HG03095 (cell line): Measurements from ENCODE around the gene RBM14.
"Not testable (repeated sequence)": the region's sequence is repeated elsewhere in the genome, so short reads cannot be mapped to it uniquely, and the experiment has no call there.

Source experiments
- ATAC-seq: cut with Tn5 transposase; IDR thresholded peaks from one replicate; pipeline ENCODE4 v1.9.1; 2021; ENCODE audit warnings: moderate library complexity; ENCODE audit not compliant: unreplicated experiment

RBM14 gene

DNA sequence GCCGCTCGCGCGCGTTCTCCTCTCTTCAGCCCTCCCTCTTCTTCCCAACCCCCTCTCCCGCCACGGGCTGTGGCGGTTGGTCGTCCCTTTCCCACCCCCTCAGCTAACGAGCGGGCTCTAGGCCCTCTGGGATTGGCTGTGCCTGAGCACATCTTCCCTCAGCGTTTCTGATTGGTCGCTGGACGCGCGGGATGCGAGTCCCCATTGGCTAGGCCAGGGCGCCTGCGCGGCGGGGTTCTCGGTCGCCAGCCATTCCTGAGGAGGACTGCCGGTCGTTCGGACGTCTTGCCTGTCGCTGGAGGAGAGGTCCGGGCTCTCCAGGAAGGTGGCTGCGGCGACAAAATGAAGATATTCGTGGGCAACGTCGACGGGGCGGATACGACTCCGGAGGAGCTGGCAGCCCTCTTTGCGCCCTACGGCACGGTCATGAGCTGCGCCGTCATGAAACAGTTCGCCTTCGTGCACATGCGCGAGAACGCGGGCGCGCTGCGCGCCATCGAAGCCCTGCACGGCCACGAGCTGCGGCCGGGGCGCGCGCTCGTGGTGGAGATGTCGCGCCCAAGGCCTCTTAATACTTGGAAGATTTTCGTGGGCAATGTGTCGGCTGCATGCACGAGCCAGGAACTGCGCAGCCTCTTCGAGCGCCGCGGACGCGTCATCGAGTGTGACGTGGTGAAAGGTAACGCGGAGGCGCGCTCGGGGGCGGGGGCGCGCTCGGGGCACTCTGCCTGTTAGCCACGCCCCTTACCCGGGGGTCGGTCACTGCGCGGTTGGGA is at the start of gene RBM14:
Gene RBM14 (plus strand): TSS at position 252 of the 776 bp plus-strand sequence. CDS start 91 bp downstream, at position 343.
- peak; percentile 78 for ATAC-seq

DNA sequence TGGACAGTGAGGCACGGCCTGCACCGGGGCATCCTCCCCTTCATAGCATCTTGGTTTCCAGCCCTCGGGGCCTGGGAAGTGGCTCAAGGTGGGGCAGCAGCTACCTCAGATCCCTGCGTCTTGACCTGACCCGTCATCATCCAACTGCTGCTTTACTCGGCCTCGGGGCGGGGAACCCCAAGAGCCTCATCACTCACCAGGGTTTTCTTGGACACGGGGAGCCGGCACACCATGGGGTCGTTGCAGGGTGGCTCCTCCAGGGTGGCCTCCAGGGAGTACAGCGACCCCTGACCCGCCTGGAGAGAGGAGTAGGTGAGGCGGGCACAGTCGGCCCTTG is 48.7 kb upstream of the RBM14 start:
- ATAC-seq, result no peak

DNA sequence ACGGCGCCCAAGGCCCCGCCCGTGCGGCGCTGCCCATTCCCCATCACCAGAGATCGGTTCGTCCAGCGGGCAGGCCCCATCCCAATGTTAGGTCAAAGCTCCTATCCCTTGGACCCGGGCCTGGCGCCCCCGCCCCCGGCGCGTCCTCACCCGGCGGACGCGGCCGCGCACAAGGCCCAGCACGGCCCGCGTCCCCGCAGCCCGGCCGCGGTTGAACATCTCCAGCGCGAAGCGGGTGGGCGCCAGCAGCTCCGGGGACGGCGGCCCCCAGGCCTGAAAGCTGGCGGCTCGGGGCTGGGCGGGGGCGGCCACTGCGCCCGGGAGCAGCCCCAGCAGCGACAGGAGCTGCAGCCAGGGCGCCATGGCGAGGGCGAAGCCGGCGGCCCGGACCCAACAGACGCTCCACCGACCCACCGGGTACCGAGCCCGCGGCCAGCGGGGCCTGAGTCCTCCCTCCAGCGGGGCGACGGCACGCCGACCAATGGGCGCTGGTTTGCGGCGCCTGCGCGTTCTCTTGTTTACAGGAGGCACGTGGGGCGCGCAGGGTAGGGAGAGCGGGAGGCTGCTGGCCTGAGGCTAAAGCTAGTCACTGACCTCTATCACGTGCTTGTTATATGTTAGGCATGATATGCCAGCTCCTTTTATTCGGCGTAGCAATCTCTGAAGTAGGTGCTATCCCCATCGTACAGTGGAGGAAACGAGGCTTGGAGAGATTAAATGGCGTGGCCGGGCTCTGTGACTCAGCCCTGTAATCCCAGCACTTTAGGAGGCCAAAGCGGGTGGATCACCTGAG is 48.1 kb upstream of the RBM14 start, which contains the start of gene CTSF:
Gene CTSF (minus strand): TSS at position 483 of the 793 bp plus-strand sequence. CDS start 120 bp downstream, at position 363.
- ATAC-seq, result no peak

GRCh38 chr11:66569076-66569475 is 47.4 kb upstream of the RBM14 start:
- no peak for ATAC-seq

- ATAC-seq, result no peak
Measured at GRCh38 chr11:66570079-66570849, 46.2 kb upstream of the RBM14 start.

DNA sequence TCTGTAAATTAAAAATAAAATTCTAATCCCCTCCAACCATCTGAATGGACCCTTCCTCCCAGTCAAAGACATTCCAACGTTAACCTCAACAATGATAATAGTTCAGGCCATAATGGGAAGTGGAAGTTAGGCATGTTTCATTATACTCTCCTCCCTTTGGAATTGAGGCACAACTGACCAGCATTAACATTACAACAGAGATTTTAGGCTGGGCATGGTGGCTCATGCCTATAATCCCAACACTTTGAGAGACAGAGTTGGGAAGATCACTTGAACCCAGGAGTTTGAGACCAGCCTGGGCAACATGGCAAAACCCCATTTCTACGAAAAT is 45.6 kb upstream of the RBM14 start:
- ATAC-seq, result no peak

- no peak for ATAC-seq
Measured at GRCh38 chr11:66579017-66579606, 37.3 kb upstream of the RBM14 start.

GRCh38 chr11:66580803-66581202 is 35.6 kb upstream of the RBM14 start:
- ATAC-seq, result no peak

DNA sequence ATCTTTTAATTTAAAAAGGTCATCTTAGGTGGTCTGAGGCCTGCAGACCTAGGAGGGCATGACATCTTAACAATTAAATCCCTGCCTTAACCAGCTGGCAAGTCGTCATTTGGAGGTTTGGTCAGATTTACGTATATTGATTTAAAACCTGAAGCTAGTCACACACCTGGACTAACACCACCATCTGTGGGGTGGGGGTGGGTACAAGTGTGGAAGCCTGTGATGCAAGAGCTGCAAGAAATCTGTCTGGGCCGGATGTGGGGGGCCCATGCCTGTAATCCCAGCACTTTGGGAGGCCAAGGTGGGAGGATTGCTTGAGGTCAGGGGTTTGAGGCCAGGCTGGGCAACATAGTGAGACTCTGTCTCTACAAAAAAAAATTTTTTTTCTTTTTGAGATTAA is 35.2 kb upstream of the RBM14 start:
- no peak for ATAC-seq

DNA sequence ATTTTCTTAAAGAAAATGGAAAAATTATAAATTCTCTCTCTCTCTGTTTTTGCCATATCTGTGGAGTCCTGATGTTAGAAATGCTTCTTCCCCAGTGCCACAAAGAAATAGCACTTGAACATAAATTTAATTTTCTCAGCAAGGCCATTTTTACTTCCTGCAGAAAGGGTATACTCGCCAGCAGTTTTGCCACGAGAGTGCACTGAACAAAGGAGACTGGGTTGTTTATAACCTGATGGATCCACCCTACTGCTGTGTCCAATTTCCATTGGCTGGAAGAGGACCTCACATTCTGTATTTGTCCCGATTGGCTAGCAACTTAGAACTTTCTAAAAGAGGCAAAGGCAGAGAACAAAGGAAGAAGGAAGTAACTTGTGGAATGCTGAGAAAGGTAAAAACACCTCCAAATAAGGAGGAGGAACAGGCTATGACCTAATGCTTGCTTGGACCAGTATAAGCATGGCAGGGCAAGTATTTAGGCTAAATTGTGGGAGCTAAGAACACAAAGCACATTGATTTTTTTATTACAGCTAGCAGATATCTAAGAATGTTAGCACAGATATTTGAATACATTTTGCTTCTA is 33.8 kb upstream of the RBM14 start:
- ATAC-seq, result not testable (repeated sequence)

GRCh38 chr11:66585447-66585846 is 31.0 kb upstream of the RBM14 start:
- ATAC-seq, result not testable (repeated sequence)

GRCh38 chr11:66586136-66586535 is 30.3 kb upstream of the RBM14 start:
- ATAC-seq, result no peak

- ATAC-seq, result not testable (repeated sequence)
Measured at GRCh38 chr11:66589315-66589714, 27.1 kb upstream of the RBM14 start.

- ATAC-seq, result no peak
Measured at GRCh38 chr11:66589996-66590675, 26.3 kb upstream of the RBM14 start.

DNA sequence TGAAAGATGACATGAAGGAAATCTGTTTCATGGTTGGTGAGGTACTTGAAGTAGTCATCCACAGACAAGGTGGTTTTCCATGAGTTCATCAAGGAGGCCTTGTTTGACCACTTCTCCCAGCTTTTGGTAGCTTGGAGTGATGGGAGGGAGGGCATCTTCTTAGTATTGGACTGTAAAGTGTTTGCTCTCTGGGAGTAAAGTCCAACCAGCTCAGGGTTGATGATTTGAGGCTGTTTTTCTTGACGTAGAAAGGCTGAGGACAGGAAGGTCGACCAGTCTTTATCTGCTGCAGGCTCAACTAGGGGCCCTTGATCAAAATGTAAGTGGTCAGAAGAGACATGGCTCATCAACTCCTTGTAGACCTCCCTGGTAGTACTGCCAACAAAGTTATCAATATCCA is 25.3 kb upstream of the RBM14 start:
- ATAC-seq, result no peak

DNA sequence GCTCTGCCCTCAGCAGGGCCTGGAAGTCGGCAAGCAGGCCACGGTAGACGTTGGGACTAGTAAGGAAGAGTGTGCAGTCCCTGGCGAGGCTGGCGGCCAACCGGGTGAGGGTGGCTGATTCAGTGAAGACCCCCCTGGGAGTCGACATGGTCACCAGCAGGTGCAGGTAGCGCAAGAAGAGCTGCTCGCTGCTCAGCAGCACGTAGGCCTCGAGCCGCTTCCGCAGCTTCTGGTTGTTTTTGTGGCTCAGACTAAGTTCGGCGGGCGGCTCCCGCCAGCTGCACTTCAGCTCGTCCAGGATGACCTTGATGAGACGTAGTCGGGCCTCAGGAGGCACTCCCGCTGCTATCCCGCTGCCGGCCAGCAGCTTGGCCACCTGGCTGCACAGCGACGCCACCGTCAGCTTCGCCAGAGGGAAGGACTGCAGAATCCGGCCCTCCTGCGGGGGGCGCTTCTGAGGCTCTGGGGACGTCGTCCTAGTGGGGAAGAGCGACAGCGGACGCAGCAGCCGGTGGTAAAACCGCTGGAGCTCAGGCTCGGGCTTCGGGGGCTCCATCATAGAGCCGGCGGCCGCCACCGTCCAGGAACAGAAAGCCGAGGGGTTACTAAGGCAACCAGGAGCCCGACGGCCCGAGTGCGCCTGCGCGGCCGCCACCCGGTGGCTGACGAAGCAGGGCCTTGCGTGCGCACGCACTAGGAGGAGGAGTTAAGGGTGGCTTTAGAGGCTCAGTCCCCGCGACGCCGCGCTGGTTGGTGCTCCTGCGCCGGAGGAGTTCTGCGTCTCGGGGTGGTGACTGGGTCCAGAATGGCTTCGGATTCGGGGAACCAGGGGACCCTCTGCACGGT is 23.8 kb upstream of the RBM14 start, which contains the start of the genes CCDC87 and CCS:
Gene CCDC87 (minus strand): TSS at position 607 of the 846 bp plus-strand sequence. CDS start 48 bp downstream, at position 559.
Gene CCS (plus strand): TSS at position 729 of the 846 bp plus-strand sequence. CDS start 77 bp downstream, at position 806.
- ATAC-seq, result peak; percentile 79

DNA sequence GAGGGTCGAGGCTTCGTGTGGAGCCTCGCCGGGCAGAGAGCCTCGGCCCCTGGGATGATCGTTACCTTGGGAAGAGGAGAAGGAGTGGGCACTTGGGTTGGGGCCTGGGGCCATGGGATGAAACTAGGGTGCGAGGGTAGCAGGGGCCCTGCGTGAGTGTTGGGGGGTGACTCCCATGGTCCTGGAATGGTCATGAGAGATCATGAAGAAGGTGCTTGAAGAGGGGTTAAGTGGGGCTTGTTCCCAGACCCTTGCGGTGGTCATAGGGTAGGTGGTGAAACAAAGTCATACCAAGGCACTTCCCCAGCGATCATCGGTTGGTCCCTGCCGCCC is 23.2 kb upstream of the RBM14 start:
- ATAC-seq, result no peak

DNA sequence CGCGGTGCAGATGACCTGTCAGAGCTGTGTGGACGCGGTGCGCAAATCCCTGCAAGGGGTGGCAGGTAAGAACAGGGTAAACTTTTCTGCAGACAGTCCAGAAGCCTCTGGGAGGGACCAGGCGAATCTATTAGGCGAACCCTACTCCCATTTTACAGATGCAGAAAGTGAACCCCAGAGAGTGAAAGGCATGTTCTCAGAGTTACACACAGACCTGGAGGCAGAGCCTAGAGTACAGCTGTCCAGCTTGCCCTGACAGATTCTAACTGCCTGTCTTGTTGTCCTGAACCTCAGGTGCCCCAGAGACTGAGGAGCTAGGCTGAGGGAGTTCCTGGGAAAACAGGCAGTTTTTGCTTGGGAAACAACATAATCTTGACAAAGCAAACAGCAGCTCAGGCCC is 22.8 kb upstream of the RBM14 start:
- ATAC-seq, result no peak

DNA sequence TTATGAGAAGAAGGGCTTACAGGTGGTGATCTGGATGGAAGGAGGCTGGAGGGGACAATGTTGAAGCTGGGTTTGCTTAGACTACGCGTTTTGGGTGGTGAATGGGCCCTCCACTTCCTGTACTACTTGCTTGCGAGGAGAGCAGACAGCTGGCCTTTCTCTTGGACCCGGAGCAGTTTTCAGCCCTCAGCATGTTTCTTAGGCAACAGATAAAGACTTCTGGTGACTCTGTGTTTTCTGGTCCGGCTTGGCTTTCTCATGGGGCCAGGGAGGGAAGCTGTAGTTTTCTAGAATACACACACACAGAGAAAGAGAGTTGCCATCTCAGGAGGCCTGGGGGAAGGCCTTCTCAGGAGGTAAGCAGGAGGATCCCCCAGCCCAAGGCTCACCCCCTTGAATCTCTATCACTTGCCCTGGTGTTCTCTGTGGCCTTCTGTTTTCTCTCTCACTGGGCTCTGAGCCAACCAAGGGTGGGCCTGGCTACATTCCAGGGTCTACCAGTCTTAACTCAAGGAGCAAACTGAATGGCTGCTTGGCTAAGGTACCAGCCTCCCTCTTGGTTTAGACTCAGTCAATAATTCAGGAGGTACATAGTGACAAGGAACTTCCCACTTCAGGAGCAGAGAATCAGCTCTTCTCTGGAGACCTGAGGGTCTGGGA is 21.1 kb upstream of the RBM14 start:
- ATAC-seq, result no peak
